GM18909 (cell line): ENCODE results near the gene USP3.

ENCODE experiments used
- ATAC-seq: cut with Tn5 transposase; IDR thresholded peaks from one replicate; pipeline ENCODE4 v1.9.1; 2021; ENCODE audit warnings: mild to moderate bottlenecking; ENCODE audit not compliant: unreplicated experiment, poor library complexity

The USP3 gene

DNA sequence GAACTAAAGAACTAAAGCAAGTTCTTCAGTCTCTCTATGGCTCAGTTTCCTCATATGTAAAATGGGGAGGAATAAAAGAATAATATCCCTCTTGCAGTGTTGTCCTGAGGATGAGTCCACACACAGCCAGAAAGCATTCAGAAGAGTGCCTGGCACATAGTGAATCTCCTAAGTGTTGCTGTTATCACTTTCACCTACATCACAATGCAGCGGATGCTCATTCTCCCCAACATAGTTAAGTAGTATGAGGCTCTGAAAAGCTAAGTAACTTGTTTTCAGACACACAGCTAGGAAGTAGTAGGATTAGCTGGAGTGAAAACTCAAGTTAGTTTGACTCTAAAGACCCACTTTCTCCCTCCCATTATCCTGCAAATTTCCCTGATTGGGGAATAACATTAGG lies 9.1 kb upstream of the USP3 start:
- no peak for ATAC-seq

DNA sequence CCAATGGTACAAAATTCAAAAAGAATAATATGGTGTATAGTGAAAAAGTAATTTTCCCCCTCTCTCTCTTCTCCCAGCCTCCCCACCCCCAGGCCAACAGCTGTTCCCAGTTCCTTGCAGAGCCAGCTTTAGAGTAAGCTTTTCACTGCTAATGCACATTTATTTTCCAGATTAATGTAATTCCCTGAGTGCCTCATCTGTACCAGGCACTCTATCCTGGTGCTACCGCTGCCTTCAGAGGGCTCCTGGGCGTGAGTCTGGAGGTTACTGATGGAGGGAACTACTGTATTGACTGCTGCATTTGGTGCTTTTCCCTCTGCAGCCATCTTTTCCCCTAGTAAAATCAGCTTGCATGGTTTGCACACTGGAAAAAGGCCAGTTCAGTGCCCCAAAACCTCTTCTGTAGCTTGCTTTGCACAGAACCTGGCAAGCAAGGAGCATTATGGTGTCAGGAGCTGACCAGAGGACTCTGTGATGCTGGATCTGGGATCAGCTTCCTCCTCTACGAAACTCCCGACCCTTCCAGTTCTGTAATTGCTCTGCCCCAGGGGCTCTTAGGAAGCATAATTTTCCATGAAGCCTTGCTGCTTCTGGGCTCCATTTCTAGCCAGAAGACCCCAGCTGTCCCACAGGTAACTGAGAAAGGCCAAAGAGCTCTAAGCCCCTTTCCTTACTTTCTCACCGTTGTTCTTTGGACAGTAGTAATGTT lies 8.5 kb upstream of the USP3 start:
- ATAC-seq: no peak

GRCh38 chr15:63497642-63498467 lies 6.5 kb upstream of the USP3 start:
- ATAC-seq: peak; percentile 39

DNA sequence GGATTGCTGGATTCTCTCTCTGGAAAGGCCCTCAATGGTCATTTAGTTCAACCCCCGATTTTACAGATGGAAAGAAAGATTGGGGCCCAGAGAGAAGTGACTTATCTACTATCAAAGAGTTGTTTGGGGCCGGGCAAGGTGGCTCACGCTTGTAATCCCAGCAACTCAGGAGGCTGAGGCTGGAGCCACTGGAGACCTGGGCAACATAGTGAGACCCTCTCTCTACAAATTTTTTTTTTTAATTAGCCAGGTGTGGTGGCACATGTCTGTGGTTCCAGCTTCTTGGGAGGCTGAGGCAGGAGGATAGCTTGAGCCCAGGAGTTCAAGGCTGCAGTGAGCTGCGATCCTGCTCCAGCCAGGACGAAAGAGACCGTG lies 5.2 kb upstream of the USP3 start:
- no peak for ATAC-seq

- no peak for ATAC-seq
These were observed 4.8 kb upstream of the USP3 start for GRCh38 chr15:63499611-63500010.

DNA sequence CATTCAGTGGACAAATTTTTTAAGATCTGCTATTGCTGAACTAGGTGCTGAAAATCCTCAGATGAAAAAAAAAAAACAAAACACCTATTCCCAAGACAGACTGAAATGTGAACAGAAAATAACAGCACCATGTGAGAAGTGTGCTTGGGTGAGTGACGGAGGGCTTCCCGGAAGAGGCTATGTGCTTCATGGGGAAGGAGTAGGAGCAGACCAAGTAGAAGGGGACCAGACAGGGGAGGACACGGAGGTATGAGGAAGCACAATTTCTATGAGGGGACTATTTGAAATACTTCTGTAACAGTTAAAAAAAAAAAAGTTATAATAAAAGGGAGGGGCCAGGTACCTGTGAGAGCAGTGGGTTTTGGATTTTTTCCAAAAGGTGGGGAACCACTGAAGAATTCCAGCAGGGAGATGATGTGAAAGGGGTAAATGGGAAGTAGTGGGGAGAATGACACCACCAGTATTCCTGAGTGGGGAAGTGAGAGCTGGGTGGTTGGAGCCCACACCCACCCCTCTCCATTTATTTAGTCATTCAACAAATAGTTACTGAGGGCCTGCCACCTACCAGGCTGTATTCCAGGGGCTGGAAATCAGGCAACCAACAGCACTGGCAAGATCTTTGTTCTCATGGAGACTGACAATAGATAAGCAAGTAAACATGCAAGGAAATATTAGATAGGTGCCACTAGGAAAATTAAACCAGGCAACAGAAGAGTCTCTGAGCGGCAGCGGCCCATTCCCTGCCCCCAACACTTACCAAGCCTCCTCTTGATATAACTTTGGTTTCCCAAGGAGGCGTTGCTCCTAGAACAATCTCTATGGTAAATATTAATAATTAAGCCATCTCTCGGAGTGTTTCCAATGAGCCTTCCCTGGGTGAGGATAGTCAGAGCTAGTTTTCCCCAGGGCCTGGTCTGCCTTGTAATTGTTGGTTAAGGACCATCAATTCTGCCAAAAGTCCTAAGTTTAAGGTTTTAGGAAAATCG lies 3.8 kb upstream of the USP3 start:
- ATAC-seq: no peak

DNA sequence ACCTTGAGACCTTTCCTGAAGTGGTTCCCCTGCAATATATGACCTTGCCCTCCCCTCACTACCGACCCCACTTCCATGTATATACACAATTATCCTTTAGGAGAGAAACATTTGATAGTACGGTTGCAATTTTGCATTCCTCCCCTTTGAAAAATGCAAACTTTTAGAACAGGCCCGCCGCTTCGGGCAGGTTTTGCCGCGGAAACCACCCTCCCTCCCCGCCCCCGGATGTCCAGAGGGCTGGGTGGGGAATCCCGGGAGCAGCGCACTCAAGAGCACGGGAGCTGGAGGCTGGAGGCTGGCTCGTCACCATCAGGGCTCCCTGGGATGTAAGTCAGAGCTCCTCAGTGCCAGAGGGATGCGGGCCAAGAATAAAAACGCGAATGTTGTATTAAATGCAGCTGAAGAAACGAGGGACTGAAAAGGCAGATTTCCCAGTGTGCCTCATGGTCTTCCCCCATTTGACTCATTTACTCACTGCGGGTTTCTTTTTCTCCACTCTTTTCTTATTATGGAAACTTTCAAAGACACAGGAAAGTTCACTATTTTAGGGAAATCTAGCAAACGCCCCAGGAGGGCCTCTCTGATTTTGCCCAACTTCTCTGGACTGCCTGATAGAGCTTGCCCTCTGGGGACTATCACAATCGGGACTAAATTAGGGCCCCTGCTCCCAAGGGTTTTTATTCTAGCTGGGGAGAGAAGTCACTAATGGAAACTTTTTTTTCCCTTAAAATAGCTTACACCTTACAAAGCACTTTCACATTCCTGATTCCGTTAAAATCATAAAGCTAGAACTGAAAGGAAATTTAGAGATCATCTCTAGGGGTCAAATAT lies 2.9 kb upstream of the USP3 start:
- no peak for ATAC-seq

DNA sequence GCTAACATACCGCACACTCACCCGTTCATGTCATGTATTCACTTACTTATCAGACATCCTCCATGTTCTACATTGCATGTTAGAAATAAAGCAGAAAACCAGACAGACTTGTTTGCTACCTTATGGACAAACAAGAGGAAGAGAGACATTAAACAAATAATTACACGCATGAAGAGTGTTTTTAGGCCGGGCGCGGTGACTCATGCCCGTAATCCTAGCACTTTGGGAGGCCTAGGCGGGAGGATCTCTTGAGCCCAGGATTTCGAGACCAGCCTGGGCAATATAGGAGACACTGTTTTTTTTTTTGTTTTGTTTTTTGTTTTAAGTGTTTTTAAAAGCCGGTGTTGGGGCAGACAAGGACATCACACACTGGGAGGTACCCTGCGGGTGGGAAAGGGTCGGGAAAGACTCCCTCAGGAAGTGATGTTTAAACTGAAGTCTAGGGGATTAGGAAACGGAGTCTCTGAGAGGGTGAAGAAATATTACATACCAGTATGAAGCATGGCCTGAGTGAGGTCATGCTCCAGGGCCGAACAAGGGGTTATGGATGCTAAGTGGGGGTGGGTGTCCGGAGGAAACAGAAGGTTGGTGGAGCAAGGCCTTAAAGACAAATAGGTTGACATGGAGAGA lies 2.1 kb upstream of the USP3 start:
- ATAC-seq: no peak

DNA sequence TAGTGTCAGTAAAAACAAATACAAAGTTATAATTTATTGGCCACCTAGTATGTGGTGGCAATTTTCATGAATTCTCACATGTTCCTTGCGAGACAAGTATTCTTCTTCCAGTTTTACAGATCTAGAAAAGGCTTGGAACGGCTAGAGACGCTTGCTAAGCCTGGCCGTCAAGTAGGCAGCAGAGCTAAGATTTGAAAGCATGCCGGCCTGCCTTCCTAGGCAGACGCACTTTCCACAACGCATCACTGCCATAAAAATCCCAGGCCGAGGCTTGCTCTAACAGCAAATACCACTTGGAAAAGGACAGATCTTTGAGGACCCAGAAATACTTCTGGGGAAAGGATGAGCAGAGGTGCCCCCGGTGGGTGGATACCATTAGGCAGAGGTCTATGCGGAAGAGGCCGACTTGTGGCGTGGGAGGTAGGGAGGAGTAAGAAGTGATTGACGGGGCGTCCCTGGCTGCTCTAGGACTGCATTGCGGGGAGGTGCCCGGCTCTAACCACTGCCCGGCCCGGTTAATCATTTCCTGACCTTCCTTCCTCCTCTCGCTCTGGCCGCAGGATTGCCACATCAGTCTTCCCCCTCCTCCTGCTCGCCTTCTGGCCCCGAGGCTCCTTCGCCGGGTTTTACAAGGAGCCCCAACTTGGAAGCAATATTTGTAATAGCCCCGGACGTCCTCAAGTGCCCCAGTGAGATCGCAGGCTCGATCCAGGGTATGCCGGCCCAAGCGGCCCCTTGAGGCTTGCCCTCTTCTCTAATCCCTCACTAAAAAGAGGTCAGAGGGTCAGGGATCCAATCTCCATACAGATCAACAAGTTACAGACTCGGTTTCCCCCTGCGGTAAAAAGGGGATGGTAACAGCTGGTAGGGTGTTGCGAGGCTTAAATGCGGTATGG lies 1.3 kb upstream of the USP3 start:
- peak; percentile 49 for ATAC-seq

DNA sequence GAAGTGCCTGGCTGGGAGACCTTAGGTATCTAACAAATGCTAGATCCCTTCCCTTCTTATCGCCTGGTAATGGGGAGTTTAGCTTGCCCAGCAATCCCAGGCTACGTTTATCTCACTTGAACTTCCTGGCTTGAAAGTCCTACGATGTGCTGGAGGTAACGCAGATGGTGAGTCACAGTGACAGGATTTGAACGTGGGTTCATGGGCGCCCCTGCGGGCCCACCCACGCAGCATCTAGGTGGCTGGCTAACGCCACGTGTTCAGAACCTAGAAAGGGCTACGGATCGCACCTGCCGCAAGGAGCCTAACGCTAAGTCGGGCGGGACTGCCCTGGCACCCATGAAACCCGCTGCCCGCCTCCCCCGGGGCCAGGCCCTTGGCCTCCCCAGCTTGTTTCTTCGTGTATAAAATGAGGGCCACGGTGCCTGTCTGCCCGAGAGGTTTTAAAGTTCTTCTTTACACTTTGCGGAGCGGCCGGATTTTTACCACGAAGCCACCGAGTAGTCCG lies 600 bp upstream of the USP3 start:
- peak; percentile 24 for ATAC-seq

DNA sequence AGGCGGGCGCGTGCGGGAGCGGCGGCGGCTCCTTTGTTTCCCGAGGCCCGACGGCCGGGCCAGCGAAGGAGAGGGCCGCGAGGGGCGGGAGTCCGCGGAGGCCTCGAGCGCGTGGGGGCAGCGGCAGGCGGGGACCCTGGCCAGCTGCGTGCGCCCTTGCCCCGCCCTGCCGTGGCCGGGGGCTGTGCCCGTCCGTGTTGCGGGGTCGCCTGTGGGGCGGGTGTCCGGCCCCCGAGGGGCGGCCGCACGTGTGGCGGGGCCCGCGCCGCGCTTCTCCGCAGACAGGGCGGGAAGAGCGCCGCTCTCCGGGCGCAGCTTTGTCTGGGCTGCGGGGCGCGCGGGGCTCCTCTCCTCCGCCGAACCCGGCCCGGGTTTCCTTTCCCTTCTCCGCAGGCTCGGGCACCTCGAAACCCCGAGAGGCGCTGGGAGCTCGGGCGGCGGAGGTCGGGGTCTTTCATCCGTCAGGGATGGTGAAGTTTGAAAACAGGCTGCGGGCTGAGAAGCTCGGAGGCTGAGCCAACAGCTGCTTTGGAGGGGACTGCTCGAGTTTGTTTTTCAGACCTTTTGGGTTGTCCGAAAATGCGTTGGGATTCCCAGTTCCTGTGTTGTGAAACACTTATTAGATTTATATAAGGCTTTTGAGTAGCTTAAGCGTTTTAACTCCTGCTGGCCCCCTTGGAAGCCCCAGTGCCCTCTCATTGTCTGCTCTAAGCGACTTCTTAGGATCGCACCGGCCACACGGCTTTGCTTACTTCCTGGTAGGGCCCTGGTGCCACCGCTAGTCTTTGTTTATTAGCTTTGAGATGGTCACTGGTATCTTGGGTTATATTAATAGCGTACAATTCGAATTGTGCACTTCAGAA lies 817 bp downstream of the USP3 start:
- peak; percentile 13 for ATAC-seq

DNA sequence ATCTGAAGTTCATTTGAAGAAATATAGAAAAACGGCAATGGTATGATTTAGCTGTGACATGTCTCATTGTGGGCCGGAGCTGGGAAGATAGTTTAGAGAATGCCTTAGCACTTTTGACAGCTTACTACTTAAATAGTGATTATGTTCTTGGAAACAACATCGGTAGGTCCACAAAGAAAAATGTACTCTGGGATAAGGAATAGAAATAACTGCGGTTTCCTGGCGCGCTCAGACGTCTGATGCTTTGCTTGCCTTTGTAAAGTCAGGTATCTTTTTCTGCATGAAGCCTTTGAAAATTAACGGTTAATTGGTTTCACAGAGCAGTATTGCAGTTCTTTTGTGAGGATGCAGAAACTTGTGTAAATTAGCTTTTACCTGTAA lies 1.4 kb downstream of the USP3 start:
- ATAC-seq: no peak

- ATAC-seq: no peak
These were observed 2.2 kb downstream of the USP3 start for GRCh38 chr15:63506537-63507035.

GRCh38 chr15:63507878-63508818 lies 3.8 kb downstream of the USP3 start:
- ATAC-seq: no peak

GRCh38 chr15:63509056-63509954 lies 4.9 kb downstream of the USP3 start:
- ATAC-seq: no peak
